Calu3 (cell line): ENCODE measurements around the gene C10orf53. TPM values are rescaled to one million over a fixed set of nuclear protein-coding genes. Genes with fewer than 3 reads are reported as not detected.

Experiments
- BruUV-seq: library from RNA; stranded (reverse); fragments of 400-500 nt; replicated peaks from 2 replicates; lab custom pipeline; 2021; lab: Mats Ljungman, UMichigan
- CTCF ChIA-PET: fragments of 300-600 bp; sonication (Branson Sonifier 250); formaldehyde crosslinking; loops from one replicate; lab custom pipeline; 2022; ENCODE audit warnings: antibody characterized with exemption; lab: Charles Lee
- DNase-seq: peaks from one replicate; pipeline ENCODE4 v3.0.0; 2022
- H3K27ac Mint-ChIP-seq: one replicate; pipeline ENCODE4 v1.8.0; 2022; ENCODE audit warnings: mixed read lengths; ENCODE audit not compliant: unreplicated experiment
- H3K27me3 Mint-ChIP-seq: one replicate; pipeline ENCODE4 v1.8.0; 2022; ENCODE audit warnings: mixed read lengths; ENCODE audit not compliant: unreplicated experiment
- H3K36me3 Mint-ChIP-seq: one replicate; pipeline ENCODE4 v1.8.0; 2022; ENCODE audit warnings: mild to moderate bottlenecking, moderate library complexity, mixed read lengths; ENCODE audit not compliant: insufficient read depth, unreplicated experiment
- H3K4me1 Mint-ChIP-seq: one replicate; pipeline ENCODE4 v1.8.0; 2022; ENCODE audit warnings: mild to moderate bottlenecking, low read depth, mixed read lengths; ENCODE audit not compliant: unreplicated experiment
- H3K4me3 Mint-ChIP-seq: one replicate; pipeline ENCODE4 v1.8.0; 2022; ENCODE audit warnings: mild to moderate bottlenecking, low read depth, moderate library complexity, mixed read lengths; ENCODE audit not compliant: unreplicated experiment
- H3K9me3 Mint-ChIP-seq: one replicate; pipeline ENCODE4 v1.8.0; 2022; ENCODE audit warnings: low read depth, mixed read lengths; ENCODE audit not compliant: unreplicated experiment
- intact Hi-C: fragments of 100-400 bp; cut with micrococcal nuclease; formaldehyde crosslinking; loops from one replicate; pipeline ENCODE4 v1.10.0; 2022; ENCODE audit not compliant: unreplicated experiment
- total RNA-seq: library from RNA; stranded (reverse); gene quantifications from 2 replicates; pipeline ENCODE4 v1.2.3, GENCODE V29; 2022
- TF ChIP-seq, protein P1 (sequence below): fragments of 200-600 bp; IDR thresholded peaks from one replicate; pipeline ENCODE4 v1.8.0; 2022; ENCODE audit warnings: antibody characterized with exemption; ENCODE audit not compliant: unreplicated experiment

C10orf53 gene
- total RNA-seq, 1 experiment from 2014 or later, result not detected

DNA sequence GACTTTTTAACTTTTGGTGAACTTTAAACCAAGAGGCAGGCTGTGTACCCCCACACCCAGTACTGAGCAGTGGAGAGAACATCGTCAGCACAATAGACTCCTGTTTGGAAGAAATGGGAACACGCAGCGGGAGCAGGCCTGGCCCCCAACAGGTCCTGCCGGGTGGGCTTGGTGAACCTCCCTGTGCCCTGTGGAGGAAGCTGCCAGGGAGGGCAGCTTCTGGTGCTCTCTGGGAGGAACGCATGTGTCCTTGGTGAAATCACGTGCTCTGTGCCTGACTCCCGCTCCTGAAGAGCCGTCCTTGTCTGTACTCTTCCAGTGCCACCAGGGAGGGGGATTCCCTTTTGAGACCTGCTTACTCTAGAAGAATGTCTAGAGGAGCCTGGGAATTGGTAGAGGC lies 34.0 kb upstream of the C10orf53 start:
- BruUV-seq, result no TSS peak
- DNase-seq, result no peak
- TF ChIP-seq, protein P1, sequence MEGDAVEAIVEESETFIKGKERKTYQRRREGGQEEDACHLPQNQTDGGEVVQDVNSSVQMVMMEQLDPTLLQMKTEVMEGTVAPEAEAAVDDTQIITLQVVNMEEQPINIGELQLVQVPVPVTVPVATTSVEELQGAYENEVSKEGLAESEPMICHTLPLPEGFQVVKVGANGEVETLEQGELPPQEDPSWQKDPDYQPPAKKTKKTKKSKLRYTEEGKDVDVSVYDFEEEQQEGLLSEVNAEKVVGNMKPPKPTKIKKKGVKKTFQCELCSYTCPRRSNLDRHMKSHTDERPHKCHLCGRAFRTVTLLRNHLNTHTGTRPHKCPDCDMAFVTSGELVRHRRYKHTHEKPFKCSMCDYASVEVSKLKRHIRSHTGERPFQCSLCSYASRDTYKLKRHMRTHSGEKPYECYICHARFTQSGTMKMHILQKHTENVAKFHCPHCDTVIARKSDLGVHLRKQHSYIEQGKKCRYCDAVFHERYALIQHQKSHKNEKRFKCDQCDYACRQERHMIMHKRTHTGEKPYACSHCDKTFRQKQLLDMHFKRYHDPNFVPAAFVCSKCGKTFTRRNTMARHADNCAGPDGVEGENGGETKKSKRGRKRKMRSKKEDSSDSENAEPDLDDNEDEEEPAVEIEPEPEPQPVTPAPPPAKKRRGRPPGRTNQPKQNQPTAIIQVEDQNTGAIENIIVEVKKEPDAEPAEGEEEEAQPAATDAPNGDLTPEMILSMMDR, result no peak
- Mint-ChIP-seq H3K4me3 (no peak overlapping the region), H3K27me3 (peaks cover 100% of the 10 kb centered on the region), H3K4me1 (no peaks in the 10 kb centered on the region), H3K36me3 (no peaks in the 10 kb centered on the region), H3K27ac (no peak overlapping the region), H3K9me3 (no peaks in the 10 kb centered on the region)
- CTCF ChIA-PET, result no interaction called here
- intact Hi-C loops, result no loop called here

- Mint-ChIP-seq H3K36me3 (no peaks in the 10 kb centered on the region), H3K9me3 (no peaks in the 10 kb centered on the region), H3K27me3 (peaks cover 100% of the 10 kb centered on the region), H3K4me1 (no peaks in the 10 kb centered on the region), H3K27ac (no peak overlapping the region), H3K4me3 (no peak overlapping the region)
- CTCF ChIA-PET, result no interaction called here
- TF ChIP-seq, protein P1, result no peak
- no peak for DNase-seq
- BruUV-seq, result no TSS peak
- intact Hi-C loops, result no loop called here
Measured at GRCh38 chr10:49645871-49646870, 33.3 kb upstream of the C10orf53 start.

DNA sequence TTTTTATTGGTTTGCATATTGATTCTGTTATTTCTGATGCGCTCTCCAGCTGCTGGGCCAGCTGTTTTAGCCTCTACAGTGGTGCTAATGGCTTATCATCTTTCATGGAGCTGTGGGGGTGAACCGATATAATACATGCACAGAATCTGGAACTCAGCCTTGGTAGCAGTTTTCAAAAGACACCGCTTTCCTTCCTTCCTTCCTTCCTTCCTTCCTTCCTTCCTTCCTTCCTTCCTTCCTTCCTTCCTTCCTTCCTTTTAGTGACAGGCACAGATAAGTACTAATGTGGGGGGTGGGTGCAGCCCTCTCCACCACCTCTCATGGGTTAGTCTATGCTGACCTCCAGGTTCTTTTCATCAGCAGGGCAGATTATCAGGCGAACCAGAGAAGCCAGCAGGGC lies 31.9 kb upstream of the C10orf53 start:
- intact Hi-C loops, result no loop called here

DNA sequence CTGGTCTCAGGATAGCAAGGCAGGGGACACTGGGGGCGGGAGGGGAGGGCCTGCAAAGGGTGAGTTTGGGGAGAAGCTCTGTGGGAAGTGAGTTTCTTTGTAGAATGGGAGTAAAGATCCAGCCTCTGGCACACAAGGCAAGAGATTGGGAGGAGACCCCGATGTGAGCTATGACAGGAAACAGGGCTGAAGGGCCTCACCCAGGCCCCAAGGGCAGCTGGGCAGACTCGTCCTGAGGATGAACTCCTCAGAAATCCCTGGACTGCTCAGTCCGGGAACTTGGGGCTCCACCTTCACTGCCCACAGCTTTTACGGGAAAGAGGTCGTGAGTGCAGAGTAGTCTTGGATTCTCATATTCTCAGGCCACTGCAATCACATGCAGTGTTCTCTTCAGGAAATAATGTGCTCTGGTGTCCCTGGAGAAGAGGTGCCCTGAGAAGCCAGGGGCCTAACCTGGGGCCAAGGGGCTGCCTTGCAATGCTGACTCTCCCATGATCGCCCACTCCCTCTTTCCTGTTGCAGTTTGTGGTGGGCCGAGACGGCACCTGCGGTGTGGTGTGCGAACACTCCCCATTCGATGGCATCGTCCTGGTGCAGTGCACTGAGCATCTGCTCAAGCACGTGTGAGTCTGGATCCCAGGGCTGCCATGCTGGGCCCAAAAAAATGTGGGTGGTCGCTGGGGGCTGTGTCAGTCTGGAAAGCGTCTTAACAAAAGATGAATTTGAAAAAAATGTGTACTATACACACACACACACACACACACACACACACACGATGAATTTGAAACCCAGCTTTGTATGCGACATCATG lies 31.3 kb upstream of the C10orf53 start:
- Mint-ChIP-seq H3K36me3 (no peaks in the 10 kb centered on the region), H3K9me3 (no peaks in the 10 kb centered on the region), H3K27ac (no peak overlapping the region), H3K4me1 (no peaks in the 10 kb centered on the region), H3K27me3 (peaks cover 100% of the 10 kb centered on the region), H3K4me3 (no peak overlapping the region)
- no TSS peak for BruUV-seq
- no peak for DNase-seq
- intact Hi-C loops, result no loop called here
- CTCF ChIA-PET, result no interaction called here
- TF ChIP-seq, protein P1, result no peak

More for the DNA sequence above, 31.9 kb upstream of the C10orf53 start:
- H3K36me3 Mint-ChIP-seq, result no peaks in the 10 kb centered on the region
- no peaks in the 10 kb centered on the region for H3K9me3 Mint-ChIP-seq
- TF ChIP-seq, protein P1, result no peak
- H3K4me1 Mint-ChIP-seq, result no peaks in the 10 kb centered on the region
- no peak overlapping the region for H3K27ac Mint-ChIP-seq
- H3K4me3 Mint-ChIP-seq, result no peak overlapping the region
- CTCF ChIA-PET, result no interaction called here
- DNase-seq, result no peak
- H3K27me3 Mint-ChIP-seq, result peaks cover 100% of the 10 kb centered on the region
- no TSS peak for BruUV-seq
